CD8-positive, alpha-beta memory T cell (primary cell): Measurements from ENCODE around the gene NEK2. TPM values are rescaled to one million over a fixed set of nuclear protein-coding genes. Genes with fewer than 3 reads are reported as not detected.
"Not testable (repeated sequence)": the region's sequence is repeated elsewhere in the genome, so short reads cannot be mapped to it uniquely, and the experiment has no call there.

Source experiments
- CTCF ChIA-PET: fragments of 350-600 bp; sonication (Branson Sonifier 250); formaldehyde crosslinking; loops from one replicate; lab custom pipeline; 2021; ENCODE audit warnings: antibody characterized with exemption; lab: Charles Lee
- POLR2A ChIA-PET: fragments of 350-600 bp; sonication (Branson Sonifier 250); formaldehyde crosslinking; loops from one replicate; lab custom pipeline; 2021; ENCODE audit warnings: antibody characterized with exemption; lab: Charles Lee
- DNase-seq, 5 donors: peaks; one replicate each; pipeline versions ENCODE4 v3.0.0 to v3.0.0-alpha.2; 2020 to 2022; ENCODE audit warnings: mixed read lengths in 1 of 5
- H3K27ac ChIP-seq: one replicate; pipeline ENCODE4 v1.7.0; 2013; ENCODE audit warnings: low read depth, mild to moderate bottlenecking, low read length, moderate library complexity
- H3K27me3 ChIP-seq: 2 replicates; pipeline ENCODE4 v1.7.0; 2013; ENCODE audit warnings: low read length, mild to moderate bottlenecking; ENCODE audit not compliant: insufficient read depth, poor library complexity, severe bottlenecking
- H3K36me3 ChIP-seq: 2 replicates; pipeline ENCODE4 v1.7.0; 2013; ENCODE audit warnings: mild to moderate bottlenecking, low read length, moderate library complexity; ENCODE audit not compliant: insufficient read depth
- H3K4me1 ChIP-seq: 2 replicates; pipeline ENCODE4 v1.7.0; 2013; ENCODE audit warnings: mild to moderate bottlenecking, low read length, moderate library complexity; ENCODE audit not compliant: insufficient read depth
- H3K4me3 ChIP-seq: 2 replicates; pipeline ENCODE4 v1.7.0; 2013; ENCODE audit warnings: mild to moderate bottlenecking, low read length
- H3K9me3 ChIP-seq: 2 replicates; pipeline ENCODE4 v1.7.0; 2013; ENCODE audit warnings: mild to moderate bottlenecking, low read length
- H3K27ac Mint-ChIP-seq, 8 donors: one replicate each; pipeline ENCODE4 v1.8.0; 2020 to 2021; ENCODE audit warnings: mixed read lengths in 8 of 8, mild to moderate bottlenecking in 6 of 8, inconsistent platforms in 3 of 8, moderate library complexity in 3 of 8
- H3K27me3 Mint-ChIP-seq, 2 donors: one replicate each; pipeline ENCODE4 v1.8.0; 2020 to 2021; ENCODE audit warnings: mixed read lengths in 2 of 2, mild to moderate bottlenecking in 1 of 2, moderate library complexity in 1 of 2
- H3K36me3 Mint-ChIP-seq, 3 donors: one replicate each; pipeline ENCODE4 v1.8.0; 2020 to 2021; ENCODE audit warnings: mixed read lengths in 3 of 3, inconsistent platforms in 1 of 3, mild to moderate bottlenecking in 1 of 3
- H3K4me1 Mint-ChIP-seq, 3 donors: one replicate each; pipeline ENCODE4 v1.8.0; 2020 to 2021; ENCODE audit warnings: mixed read lengths in 3 of 3, inconsistent platforms in 1 of 3, mild to moderate bottlenecking in 1 of 3
- H3K4me3 Mint-ChIP-seq, 7 donors: one replicate each; pipeline ENCODE4 v1.8.0; 2020 to 2021; ENCODE audit warnings: mixed read lengths in 7 of 7, mild to moderate bottlenecking in 6 of 7, moderate library complexity in 4 of 7, inconsistent platforms in 2 of 7
- H3K9me3 Mint-ChIP-seq, 5 donors: one replicate each; pipeline ENCODE4 v1.8.0; 2020 to 2022; ENCODE audit warnings: mixed read lengths in 5 of 5, mild to moderate bottlenecking in 3 of 5, moderate library complexity in 2 of 5, inconsistent platforms in 1 of 5
- polyA plus RNA-seq: library from polyadenylated mRNA; unstranded; fragments of 300-500 nt; fragmentation: Illumina TruSeq; gene quantifications from one replicate; pipeline ENCODE4 v1.2.3, GENCODE V29; 2021
- total RNA-seq, 2 experiments: library from RNA; stranded (reverse); gene quantifications; one replicate each; pipeline ENCODE4 v1.2.3, GENCODE V29; 2021

Gene NEK2
- total and polyA plus RNA-seq, 3 experiments from 2014 or later = 0.51 to 14.8 (median 14.1) TPM

GRCh38 chr1:211646566-211646965 lies 28.9 kb downstream of the NEK2 start:
- H3K4me3 ChIP-seq = no peak overlapping the region
- H3K4me3 Mint-ChIP-seq = no peak overlapping the region
- H3K4me1 ChIP-seq = no peaks in the 10 kb centered on the region
- H3K4me1 Mint-ChIP-seq = peaks cover 11 to 14% (median 12%) of the 10 kb centered on the region in 3 donors
- no peaks in the 10 kb centered on the region for H3K36me3 Mint-ChIP-seq
- H3K27me3 ChIP-seq = no peaks in the 10 kb centered on the region
- no peaks in the 10 kb centered on the region for H3K9me3 Mint-ChIP-seq
- H3K36me3 ChIP-seq = no peaks in the 10 kb centered on the region
- DNase-seq = no peak
- no peaks in the 10 kb centered on the region for H3K9me3 ChIP-seq
- ChIA-PET CTCF (no interaction called here), POLR2A (no interaction called here)
- H3K27ac Mint-ChIP-seq = peak overlapping the region in 1 of 8 donors; percentile 11
- no peak overlapping the region for H3K27ac ChIP-seq
- H3K27me3 Mint-ChIP-seq = peaks cover 0 to 3% of the 10 kb centered on the region in 2 donors

- H3K36me3 ChIP-seq, DNase-seq, CTCF ChIA-PET, H3K27me3 Mint-ChIP-seq, H3K4me1 ChIP-seq, H3K27ac ChIP-seq, H3K27ac Mint-ChIP-seq, H3K36me3 Mint-ChIP-seq, H3K4me3 Mint-ChIP-seq, H3K9me3 Mint-ChIP-seq, H3K9me3 ChIP-seq, H3K4me3 ChIP-seq, POLR2A ChIA-PET, H3K27me3 ChIP-seq: not testable (repeated sequence)
- H3K4me1 Mint-ChIP-seq = peaks cover 11 to 14% (median 12%) of the 10 kb centered on the region in 3 donors
Measured at GRCh38 chr1:211645601-211646000, 29.8 kb downstream of the NEK2 start.

GRCh38 chr1:211644653-211645052 lies 30.8 kb downstream of the NEK2 start:
- Histone ChIP-seq H3K27me3 (no peaks in the 10 kb centered on the region), H3K36me3 (no peaks in the 10 kb centered on the region), H3K9me3 (no peaks in the 10 kb centered on the region), H3K27ac (no peak overlapping the region), H3K4me1 (no peaks in the 10 kb centered on the region), H3K4me3 (no peak overlapping the region)
- ChIA-PET CTCF (no interaction called here), POLR2A (interaction anchor here (1.1 kb wide), 1 partner anchor 65 kb away, joined by 3 read pairs; the partner anchor contains the start of gene SLC30A1)
- no peak overlapping the region for H3K4me3 Mint-ChIP-seq
- H3K9me3 Mint-ChIP-seq = no peaks in the 10 kb centered on the region
- H3K4me1 Mint-ChIP-seq = peaks cover 11 to 14% (median 12%) of the 10 kb centered on the region in 3 donors
- H3K27me3 Mint-ChIP-seq = peaks cover 0 to 3% of the 10 kb centered on the region in 2 donors
- no peaks in the 10 kb centered on the region for H3K36me3 Mint-ChIP-seq
- no peak for DNase-seq
- no peak overlapping the region for H3K27ac Mint-ChIP-seq

GRCh38 chr1:211643324-211644212 lies 31.9 kb downstream of the NEK2 start:
- no peaks in the 10 kb centered on the region for H3K36me3 Mint-ChIP-seq
- peak overlapping the region in 4 of 7 donors; percentile 12 to 35 (median 28) for H3K4me3 Mint-ChIP-seq
- POLR2A ChIA-PET = interaction anchor here (1.1 kb wide), 1 partner anchor 64 kb away, joined by 3 read pairs; the partner anchor contains the start of gene SLC30A1
- no peaks in the 10 kb centered on the region for H3K4me1 ChIP-seq
- no peak overlapping the region for H3K4me3 ChIP-seq
- H3K27me3 Mint-ChIP-seq = peaks cover 0 to 3% of the 10 kb centered on the region in 2 donors
- CTCF ChIA-PET = interaction anchor here (1.1 to 2.1 kb wide), 3 partner anchors 9 to 24 kb away, joined by 4 to 6 read pairs (median 6); no protein-coding TSS in a partner anchor
- no peaks in the 10 kb centered on the region for H3K9me3 ChIP-seq
- H3K4me1 Mint-ChIP-seq = peaks cover 11 to 14% (median 12%) of the 10 kb centered on the region in 3 donors
- no peak overlapping the region for H3K27ac ChIP-seq
- no peaks in the 10 kb centered on the region for H3K36me3 ChIP-seq
- no peaks in the 10 kb centered on the region for H3K9me3 Mint-ChIP-seq
- peak in 1 of 5 donors; percentile 30 for DNase-seq
- no peaks in the 10 kb centered on the region for H3K27me3 ChIP-seq
- H3K27ac Mint-ChIP-seq = peak overlapping the region in 1 of 8 donors; percentile 36

GRCh38 chr1:211642870-211643269 lies 32.6 kb downstream of the NEK2 start:
- Mint-ChIP-seq H3K4me3 (no peak overlapping the region), H3K36me3 (no peaks in the 10 kb centered on the region), H3K4me1 (peaks cover 11 to 14% (median 12%) of the 10 kb centered on the region in 3 donors), H3K27ac (peak overlapping the region in 1 of 8 donors; percentile 62), H3K9me3 (no peaks in the 10 kb centered on the region), H3K27me3 (peaks cover 0 to 5% of the 10 kb centered on the region in 2 donors)
- Histone ChIP-seq H3K4me3 (no peak overlapping the region), H3K27me3 (no peaks in the 10 kb centered on the region), H3K27ac (no peak overlapping the region), H3K9me3 (no peaks in the 10 kb centered on the region), H3K36me3 (no peaks in the 10 kb centered on the region), H3K4me1 (no peaks in the 10 kb centered on the region)
- ChIA-PET POLR2A (no interaction called here), CTCF (interaction anchor here (0.9 to 2.1 kb wide), 3 partner anchors 9 to 19 kb away, joined by 3 to 6 read pairs (median 6); no protein-coding TSS in a partner anchor)
- no peak for DNase-seq

- H3K27ac Mint-ChIP-seq = no peak overlapping the region
- H3K9me3 Mint-ChIP-seq = no peaks in the 10 kb centered on the region
- H3K4me1 ChIP-seq = no peaks in the 10 kb centered on the region
- no peaks in the 10 kb centered on the region for H3K36me3 Mint-ChIP-seq
- DNase-seq = no peak
- CTCF ChIA-PET = interaction anchor here (2.1 kb wide), 1 partner anchor 10 kb away, joined by 6 read pairs; no protein-coding TSS in a partner anchor
- no peaks in the 10 kb centered on the region for H3K36me3 ChIP-seq
- no peak overlapping the region for H3K27ac ChIP-seq
- H3K9me3 ChIP-seq = no peaks in the 10 kb centered on the region
- no peak overlapping the region for H3K4me3 ChIP-seq
- H3K27me3 ChIP-seq = no peaks in the 10 kb centered on the region
- H3K4me3 Mint-ChIP-seq = no peak overlapping the region
- POLR2A ChIA-PET = no interaction called here
- H3K4me1 Mint-ChIP-seq = peaks cover 11 to 14% (median 12%) of the 10 kb centered on the region in 3 donors
- peaks cover 0 to 4% of the 10 kb centered on the region in 2 donors for H3K27me3 Mint-ChIP-seq
Measured at GRCh38 chr1:211641942-211642341, 33.5 kb downstream of the NEK2 start.

GRCh38 chr1:211641044-211641800 lies 34.2 kb downstream of the NEK2 start:
- CTCF ChIA-PET = no interaction called here
- no peaks in the 10 kb centered on the region for H3K36me3 Mint-ChIP-seq
- POLR2A ChIA-PET = no interaction called here

More at GRCh38 chr1:211641044-211641800, 34.2 kb downstream of the NEK2 start:
- Mint-ChIP-seq H3K27me3 (peaks cover 0 to 4% of the 10 kb centered on the region in 2 donors), H3K9me3 (no peaks in the 10 kb centered on the region), H3K27ac (no peak overlapping the region), H3K4me1 (peaks cover 11 to 14% (median 12%) of the 10 kb centered on the region in 3 donors), H3K4me3 (no peak overlapping the region)
- DNase-seq = no peak
- Histone ChIP-seq H3K4me3 (no peak overlapping the region), H3K9me3 (no peaks in the 10 kb centered on the region), H3K36me3 (no peaks in the 10 kb centered on the region), H3K4me1 (no peaks in the 10 kb centered on the region), H3K27me3 (no peaks in the 10 kb centered on the region), H3K27ac (no peak overlapping the region)
